ENCODE results near the gene IL20RA.
A peak's percentile ranks its signal among the peaks of the same experiment; 100 is the strongest.
"Not testable (repeated sequence)": the region's sequence is repeated elsewhere in the genome, so short reads cannot be mapped to it uniquely, and the experiment has no call there.

Gene IL20RA

GRCh38 chr6:136968837-136969236, 75.9 kb downstream of the IL20RA start:
- no peak for DNase-seq

GRCh38 chr6:136967876-136968752, 76.7 kb downstream of the IL20RA start:
- peak; percentile 54 for DNase-seq

- DNase-seq = no peak
Observed at GRCh38 chr6:136964398-136964797, 80.4 kb downstream of the IL20RA start.

GRCh38 chr6:136963259-136963658, 81.5 kb downstream of the IL20RA start:
- no peak for DNase-seq

- no peak for DNase-seq
Observed at GRCh38 chr6:136962661-136963060, 82.1 kb downstream of the IL20RA start.

- DNase-seq = no peak
Observed at GRCh38 chr6:136961848-136962247, 82.9 kb downstream of the IL20RA start.

DNA sequence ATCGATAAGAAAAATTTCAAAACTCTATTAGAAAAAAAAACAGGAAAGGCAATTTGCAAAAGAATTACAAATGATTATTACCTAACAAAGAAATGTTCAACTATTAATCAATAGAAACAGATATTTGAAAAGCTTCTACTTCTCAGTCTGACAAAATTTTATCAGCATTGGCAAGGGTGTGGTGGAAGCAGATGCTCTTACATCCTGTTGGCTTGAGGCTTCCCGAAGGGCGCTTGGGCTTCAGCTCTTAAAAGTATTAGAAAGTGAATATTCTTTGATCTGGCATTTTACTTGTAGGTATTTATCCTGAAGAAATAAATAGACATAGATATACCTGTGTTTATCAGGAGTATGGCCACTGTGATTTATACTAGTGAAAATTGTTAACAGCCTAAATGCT, 84.0 kb downstream of the IL20RA start:
- DNase-seq = no peak

- not testable (repeated sequence) for DNase-seq
Observed at GRCh38 chr6:136959935-136960334, 84.8 kb downstream of the IL20RA start.

DNA sequence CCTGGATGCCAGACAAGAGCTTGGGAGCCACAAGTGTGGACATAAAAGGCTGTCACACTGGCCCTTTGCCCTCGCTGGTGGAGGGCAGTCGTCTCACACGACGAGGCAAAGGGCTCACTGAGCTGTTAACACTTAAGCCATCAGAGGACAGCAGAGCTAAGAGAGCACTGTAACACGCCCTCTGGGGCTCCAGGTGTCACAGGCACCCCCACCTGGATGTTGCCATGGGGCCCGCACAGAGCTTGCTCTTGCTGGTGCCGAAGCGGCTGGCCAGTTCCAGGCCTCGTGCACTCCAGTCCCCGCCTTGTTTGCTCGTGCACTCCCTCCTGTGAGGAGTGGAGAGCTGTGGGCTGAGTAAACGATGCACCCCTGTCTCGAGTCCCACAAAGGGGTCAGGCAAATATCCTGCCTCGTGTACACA, 85.3 kb downstream of the IL20RA start:
- DNase-seq = no peak

DNA sequence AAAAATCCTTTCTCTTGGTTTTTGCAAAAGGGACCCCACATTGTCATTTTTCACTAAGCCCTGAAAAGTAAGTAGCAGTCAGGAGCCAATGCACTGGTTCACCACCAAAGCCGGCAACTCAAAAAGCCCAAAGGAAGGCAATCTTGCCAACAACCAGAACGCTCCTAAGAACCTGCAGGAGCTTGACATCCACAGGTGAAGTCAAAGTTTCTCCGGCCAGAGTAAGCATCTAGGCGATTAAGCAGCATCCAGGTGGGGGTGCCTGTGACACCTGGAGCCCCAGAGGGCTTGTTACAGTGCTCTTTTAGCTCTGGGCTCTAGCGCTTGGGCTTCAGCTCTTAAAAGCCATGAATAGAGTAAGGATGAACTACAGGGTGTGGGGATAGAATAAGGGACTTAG, 86.6 kb downstream of the IL20RA start:
- no peak for DNase-seq

DNA sequence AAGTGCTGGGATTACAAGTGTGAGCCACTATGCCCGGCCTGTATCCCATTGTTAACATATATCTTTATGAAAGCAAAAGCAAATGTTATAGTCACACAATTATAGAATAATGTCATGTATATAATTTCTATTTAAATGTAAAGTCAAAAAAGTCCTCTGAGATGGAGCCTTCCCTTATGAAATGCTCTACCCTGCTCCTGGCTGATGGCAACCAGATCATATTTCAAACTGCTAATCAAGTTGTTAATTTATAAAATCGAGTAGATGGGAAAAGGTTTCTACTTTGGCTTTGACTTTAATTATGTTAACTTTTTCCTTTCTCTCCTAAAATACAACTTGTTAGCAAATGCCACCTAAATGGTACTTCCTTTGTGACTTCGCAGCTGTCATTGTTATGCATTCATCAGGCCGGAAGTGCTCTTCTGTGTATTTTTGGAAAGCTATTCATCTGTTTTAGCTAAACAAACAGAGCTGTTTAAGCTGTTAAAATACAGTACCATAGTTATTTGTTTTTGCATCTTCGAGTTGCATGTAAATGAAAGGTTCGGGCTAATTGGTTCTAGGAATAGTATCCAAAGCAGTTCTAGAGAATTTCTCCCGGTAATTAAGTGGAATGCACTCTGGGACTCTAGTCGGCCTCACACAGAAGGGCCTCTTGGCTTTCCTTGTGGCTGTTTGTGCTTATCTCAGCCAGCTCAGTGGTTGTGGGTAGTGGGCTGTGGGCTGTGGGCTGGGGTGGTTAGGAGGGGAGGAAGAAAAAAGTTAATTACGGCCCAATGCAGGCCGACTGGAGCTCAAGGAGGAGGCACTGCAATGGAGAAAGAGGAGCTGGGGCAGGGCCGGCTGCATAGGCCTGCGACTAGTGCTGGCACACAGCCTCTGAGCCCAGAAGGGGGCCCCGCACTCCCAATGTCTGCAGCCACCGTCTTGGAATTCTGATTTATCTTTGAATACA, 87.9 kb downstream of the IL20RA start:
- no peak for DNase-seq

DNA sequence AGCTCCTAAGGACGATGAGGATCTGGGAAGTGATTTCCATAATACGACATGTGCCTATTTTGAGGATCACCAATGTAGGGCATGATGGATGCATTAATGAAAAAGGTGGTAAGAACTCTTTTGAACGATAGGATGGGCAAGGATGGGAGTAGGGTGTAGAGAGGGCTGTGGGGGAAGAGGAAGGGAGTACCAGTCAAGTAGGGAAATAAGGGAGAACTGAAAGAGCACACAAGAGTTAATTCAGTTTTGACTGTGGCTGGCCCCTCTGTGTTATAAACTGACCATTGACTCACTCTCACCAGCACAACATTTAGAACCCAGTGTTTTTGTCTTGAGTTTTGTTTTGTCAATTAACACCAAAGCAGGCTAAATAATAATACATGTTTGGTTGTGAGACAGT, 89.6 kb downstream of the IL20RA start:
- DNase-seq = no peak

DNA sequence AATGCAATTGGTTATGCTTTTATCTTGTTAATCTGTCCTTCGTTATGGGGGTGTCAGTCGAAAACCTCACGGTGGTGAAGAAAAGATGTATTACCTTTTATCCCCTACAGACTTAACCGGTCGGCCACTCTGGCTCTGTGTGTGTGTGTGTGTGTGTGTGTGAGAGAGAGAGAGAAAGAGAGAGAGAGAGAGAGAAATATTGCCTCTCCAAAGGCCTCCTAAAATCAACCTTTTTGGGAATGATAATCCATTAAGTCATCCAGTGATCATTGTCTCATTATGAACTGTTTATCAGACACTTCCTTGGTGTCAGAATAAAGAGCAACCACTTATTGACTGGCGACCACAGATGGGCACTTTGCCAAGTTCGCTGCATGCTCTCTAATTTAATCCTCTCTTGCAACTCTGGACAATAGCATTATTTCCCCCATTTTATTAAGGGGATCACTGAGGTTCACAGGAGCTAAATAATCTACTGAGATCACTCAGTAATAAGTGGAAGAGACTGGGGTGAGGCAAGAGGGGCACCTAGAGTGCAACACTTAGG, 92.0 kb downstream of the IL20RA start:
- no peak for DNase-seq

DNA sequence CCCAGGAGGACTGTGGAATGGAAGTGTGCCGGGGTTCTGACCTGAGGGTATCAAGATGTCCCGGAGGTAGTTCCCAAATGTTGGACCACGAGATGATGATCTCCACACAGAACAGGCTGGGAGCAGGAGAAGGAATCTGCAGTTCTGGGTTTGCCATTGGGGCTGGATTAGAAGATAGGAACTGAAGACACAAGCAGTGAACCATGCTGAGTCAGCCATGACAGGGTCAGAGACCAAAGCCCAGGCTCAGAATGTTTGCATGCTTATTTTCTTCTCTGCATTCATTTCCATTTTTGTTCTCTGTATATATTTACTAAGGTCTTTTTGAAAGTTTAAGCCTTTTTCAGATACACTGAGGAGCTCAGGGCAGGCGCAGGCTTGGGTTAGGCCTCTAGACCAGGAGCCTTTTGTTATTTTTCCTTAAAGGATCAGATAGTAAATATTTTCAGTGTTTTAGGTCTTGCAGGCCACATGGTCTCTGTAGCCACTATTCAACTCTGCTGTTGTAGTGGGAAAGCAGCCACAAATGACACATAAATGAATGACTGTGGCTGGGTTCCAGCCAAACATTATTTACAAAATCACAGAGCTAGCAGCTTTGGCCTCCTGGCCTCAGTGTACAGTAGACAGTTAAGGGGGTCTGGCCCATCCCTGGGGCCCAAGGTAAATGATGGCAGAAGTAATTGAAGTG, 94.2 kb downstream of the IL20RA start:
- DNase-seq = no peak

All from stimulated activated CD4-positive, alpha-beta T cell treated with anti-CD3 and anti-CD28 coated beads, Interleukin-12 subunit alpha, Interleukin-12 subunit beta, amount 100 ng/mL, for 4 hours (primary cell).